Measurements from ENCODE around the gene ARRDC2. TPM values are rescaled to one million over a fixed set of nuclear protein-coding genes. Genes with fewer than 3 reads are reported as not detected.

Gene ARRDC2
- total RNA-seq, 2 donors from 2014 or later = 57.1 to 75.9 TPM

DNA sequence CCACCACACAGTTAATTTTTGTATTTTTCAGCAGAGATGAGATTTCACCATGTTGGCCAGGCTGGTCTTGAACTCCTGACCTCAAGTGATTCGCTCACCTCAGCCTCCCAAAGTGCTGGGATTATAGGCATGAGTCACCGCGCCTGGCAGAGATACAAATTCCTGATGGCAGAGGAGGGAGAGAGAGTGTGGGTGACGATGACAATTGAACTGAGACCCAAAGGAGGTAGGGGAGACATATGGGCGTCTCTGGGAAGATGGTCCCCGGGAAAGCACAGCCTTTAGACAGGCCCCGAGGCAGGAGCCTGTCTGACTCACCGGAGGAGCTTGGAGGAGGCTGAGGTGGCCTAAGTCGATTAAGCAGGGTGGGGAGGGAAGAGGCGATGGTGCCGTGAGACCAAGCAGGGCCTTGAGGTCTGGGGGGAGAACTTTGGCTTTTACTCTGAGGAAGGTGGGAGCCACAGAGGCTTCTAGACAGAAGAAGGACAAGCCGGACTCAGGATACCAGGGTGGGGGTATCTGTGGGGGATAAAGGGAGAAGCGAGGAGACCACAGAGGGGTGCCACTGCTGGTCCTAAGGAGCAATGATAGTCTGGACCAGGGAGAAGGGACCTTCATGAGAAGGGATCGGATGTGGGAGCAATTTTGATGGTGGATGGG lies 38.2 kb downstream of the ARRDC2 start:
- Histone ChIP-seq H3K27me3 (replicated peaks; ENCODE audit: insufficient read depth) (no peaks in the 10 kb centered on the region), H3K4me1 (replicated peaks) (no peaks in the 10 kb centered on the region), H3K27ac (peak overlapping the region in 1 of 2 donors; percentile 53), H3K4me3 (no peak overlapping the region), H3K36me3 (no peaks in the 10 kb centered on the region), H3K9me3 (no peaks in the 10 kb centered on the region)
- no peak for DNase-seq (ENCODE audit: low spot score)
- WGBS = 54% methylated on average over 14 of the region's 14 CpGs
- TF ChIP-seq, protein P1, sequence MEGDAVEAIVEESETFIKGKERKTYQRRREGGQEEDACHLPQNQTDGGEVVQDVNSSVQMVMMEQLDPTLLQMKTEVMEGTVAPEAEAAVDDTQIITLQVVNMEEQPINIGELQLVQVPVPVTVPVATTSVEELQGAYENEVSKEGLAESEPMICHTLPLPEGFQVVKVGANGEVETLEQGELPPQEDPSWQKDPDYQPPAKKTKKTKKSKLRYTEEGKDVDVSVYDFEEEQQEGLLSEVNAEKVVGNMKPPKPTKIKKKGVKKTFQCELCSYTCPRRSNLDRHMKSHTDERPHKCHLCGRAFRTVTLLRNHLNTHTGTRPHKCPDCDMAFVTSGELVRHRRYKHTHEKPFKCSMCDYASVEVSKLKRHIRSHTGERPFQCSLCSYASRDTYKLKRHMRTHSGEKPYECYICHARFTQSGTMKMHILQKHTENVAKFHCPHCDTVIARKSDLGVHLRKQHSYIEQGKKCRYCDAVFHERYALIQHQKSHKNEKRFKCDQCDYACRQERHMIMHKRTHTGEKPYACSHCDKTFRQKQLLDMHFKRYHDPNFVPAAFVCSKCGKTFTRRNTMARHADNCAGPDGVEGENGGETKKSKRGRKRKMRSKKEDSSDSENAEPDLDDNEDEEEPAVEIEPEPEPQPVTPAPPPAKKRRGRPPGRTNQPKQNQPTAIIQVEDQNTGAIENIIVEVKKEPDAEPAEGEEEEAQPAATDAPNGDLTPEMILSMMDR (IDR thresholded peaks at IDR 0.05) = no peak
- TF ChIP-seq POLR2AphosphoS5 (IDR thresholded peaks at IDR 0.05) (peak; percentile 5), POLR2A (IDR thresholded peaks at IDR 0.05) (no peak)
- intact Hi-C loops (cut with DNase I) = no loop called here

DNA sequence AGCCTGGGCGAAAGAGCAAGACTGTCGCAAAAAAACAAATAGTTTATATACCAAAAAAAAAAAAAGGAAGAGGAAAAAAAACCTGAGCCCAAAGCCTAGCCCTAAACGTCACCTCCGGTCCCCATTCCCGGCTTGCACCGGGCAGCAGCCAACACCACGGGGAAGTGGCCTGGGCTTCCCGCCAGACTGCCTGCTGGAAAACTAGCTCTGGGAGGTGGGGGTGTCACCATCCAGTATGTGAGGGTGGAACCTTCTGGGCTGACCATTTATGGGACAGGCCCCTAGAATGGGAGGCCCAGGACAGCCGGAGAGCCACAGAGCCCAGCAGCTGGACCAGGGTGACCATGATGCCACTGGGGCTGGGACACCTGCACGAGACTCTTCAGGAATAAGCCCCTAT lies 41.4 kb downstream of the ARRDC2 start:
- Histone ChIP-seq H3K4me1 (replicated peaks) (no peaks in the 10 kb centered on the region), H3K36me3 (no peaks in the 10 kb centered on the region), H3K4me3 (no peak overlapping the region), H3K27me3 (replicated peaks; ENCODE audit: insufficient read depth) (no peaks in the 10 kb centered on the region), H3K27ac (peak overlapping the region; percentile 41 to 47), H3K9me3 (no peaks in the 10 kb centered on the region)
- intact Hi-C loops (cut with DNase I) = no loop called here
- 35% methylated on average over 10 of the region's 10 CpGs for WGBS
- TF ChIP-seq, protein P1 (IDR thresholded peaks at IDR 0.05) = no peak
- no peak for TF ChIP-seq POLR2A (IDR thresholded peaks at IDR 0.05)
- TF ChIP-seq POLR2AphosphoS5 (IDR thresholded peaks at IDR 0.05) = peak; percentile 82
- DNase-seq (ENCODE audit: low spot score) = peak; percentile 30

DNA sequence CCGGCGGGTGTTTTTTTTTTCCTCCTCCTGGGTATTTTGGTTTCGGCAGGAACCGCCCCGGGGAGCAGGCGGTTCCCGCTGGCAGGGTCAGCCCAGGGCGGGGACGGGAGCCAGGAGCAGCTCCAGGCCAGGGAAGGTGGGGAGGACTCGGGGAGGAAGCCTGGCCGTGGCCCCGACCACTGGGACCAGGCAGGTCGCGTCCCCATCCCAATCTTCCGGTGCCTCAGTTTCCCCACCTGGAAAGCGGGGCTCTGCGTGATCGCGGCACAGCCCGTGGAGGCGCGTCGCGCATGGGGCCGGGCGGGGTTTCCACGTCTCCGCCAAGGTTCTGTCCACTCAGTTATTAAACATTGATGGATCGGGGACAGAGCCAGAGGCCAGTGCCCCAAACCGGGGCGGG lies 43.9 kb downstream of the ARRDC2 start:
- H3K9me3 ChIP-seq = no peaks in the 10 kb centered on the region
- intact Hi-C loops (cut with DNase I) = loop anchor here (10.0 kb wide), 1 partner anchor 107 kb away; no protein-coding TSS in a partner anchor
- H3K36me3 ChIP-seq = no peaks in the 10 kb centered on the region
- DNase-seq (ENCODE audit: low spot score) = no peak
- no peak for TF ChIP-seq POLR2A (IDR thresholded peaks at IDR 0.05)
- peak overlapping the region in 1 of 2 donors; percentile 60 for H3K27ac ChIP-seq
- H3K27me3 ChIP-seq (replicated peaks; ENCODE audit: insufficient read depth) = no peaks in the 10 kb centered on the region
- H3K4me3 ChIP-seq = peak overlapping the region; percentile 6 to 8
- 19% methylated on average over 31 of the region's 31 CpGs for WGBS
- no peaks in the 10 kb centered on the region for H3K4me1 ChIP-seq (replicated peaks)

DNA sequence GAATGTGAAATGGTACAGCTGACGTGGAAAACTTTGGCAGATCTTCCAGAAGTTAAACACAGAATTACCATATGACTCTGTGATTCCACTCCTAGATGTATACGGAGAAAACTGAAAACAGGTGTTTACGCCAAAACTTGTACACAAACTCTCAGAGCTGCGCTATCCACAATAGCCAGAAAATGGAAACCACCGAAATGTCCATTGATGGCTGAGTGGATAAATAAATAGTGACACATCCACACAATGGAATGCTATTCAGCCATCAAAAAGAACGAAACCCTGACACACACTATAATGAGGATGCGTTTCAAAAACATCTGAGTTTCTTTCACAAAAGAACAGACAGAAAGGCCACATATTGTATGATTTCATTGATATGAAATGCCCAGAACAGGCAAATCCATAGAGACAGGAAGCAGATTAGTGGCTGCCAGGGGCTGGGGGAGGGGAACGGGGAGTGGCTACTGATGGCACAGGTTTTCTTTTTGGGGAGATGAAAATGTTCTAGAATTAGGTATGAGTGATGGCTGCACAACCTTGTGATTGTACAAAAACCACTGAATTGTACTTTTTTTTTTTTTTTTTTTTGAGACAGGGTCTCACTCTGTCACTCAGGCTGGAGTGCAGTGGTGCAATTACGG lies 45.7 kb downstream of the ARRDC2 start:
- no peak for DNase-seq (ENCODE audit: low spot score)
- Histone ChIP-seq H3K4me1 (replicated peaks) (no peaks in the 10 kb centered on the region), H3K27ac (no peak overlapping the region), H3K4me3 (no peak overlapping the region), H3K36me3 (no peaks in the 10 kb centered on the region), H3K9me3 (no peaks in the 10 kb centered on the region), H3K27me3 (replicated peaks; ENCODE audit: insufficient read depth) (no peaks in the 10 kb centered on the region)
- intact Hi-C loops (cut with DNase I) = loop anchor here (10.0 kb wide), 1 partner anchor 109 kb away; no protein-coding TSS in a partner anchor
- TF ChIP-seq POLR2AphosphoS5 (IDR thresholded peaks at IDR 0.05) = no peak
- TF ChIP-seq POLR2A (IDR thresholded peaks at IDR 0.05) = no peak
- TF ChIP-seq, protein P1 (IDR thresholded peaks at IDR 0.05) = no peak
- WGBS = 51% methylated on average over 9 of the region's 9 CpGs

DNA sequence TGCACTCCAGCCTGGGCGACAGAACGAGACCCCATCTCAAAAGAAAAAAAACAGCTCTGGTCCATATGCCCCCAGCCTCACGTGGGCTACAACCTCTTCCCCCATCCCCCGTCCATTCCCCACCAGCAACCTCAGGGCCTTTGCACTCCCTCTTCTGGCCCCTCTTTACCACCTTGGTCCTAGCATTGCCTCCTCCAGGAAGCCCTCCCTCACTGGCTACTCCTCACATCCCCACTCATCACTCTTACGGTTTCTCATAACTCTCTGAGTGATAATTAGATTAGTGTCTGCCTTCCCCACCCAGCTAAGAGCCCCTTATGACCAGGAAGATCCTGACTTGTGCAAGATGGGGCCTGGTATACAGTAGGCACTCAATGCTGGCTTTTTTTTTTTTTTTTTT lies 48.0 kb downstream of the ARRDC2 start:
- Histone ChIP-seq H3K4me3 (no peak overlapping the region), H3K36me3 (no peaks in the 10 kb centered on the region), H3K4me1 (replicated peaks) (no peaks in the 10 kb centered on the region), H3K27ac (no peak overlapping the region), H3K27me3 (replicated peaks; ENCODE audit: insufficient read depth) (no peaks in the 10 kb centered on the region), H3K9me3 (no peaks in the 10 kb centered on the region)
- intact Hi-C loops (cut with DNase I) = loop anchor here (10.0 kb wide), 1 partner anchor 111 kb away; no protein-coding TSS in a partner anchor
- DNase-seq (ENCODE audit: low spot score) = no peak
- TF ChIP-seq, protein P1 (IDR thresholded peaks at IDR 0.05) = no peak
- TF ChIP-seq POLR2A (IDR thresholded peaks at IDR 0.05) (no peak), POLR2AphosphoS5 (IDR thresholded peaks at IDR 0.05) (no peak)
- WGBS = 86% methylated on average over 5 of the region's 5 CpGs
